Testis (tissue), 3 donors: ENCODE measurements around the gene CCR1. TPM values are rescaled to one million over a fixed set of nuclear protein-coding genes. Genes with fewer than 3 reads are reported as not detected.

Experiments used
- DNase-seq: peaks from one replicate; pipeline ENCODE4 v3.0.0-alpha.2; 2019
- H3K27ac ChIP-seq, 2 donors: fragments of 200-600 bp; sonication (generic); one replicate each; pipeline ENCODE4 v1.5.1; 2019
- H3K27me3 ChIP-seq: fragments of 200-600 bp; sonication (generic); one replicate; pipeline ENCODE4 v1.5.1; 2019
- H3K36me3 ChIP-seq: fragments of 200-600 bp; sonication (generic); one replicate; pipeline ENCODE4 v1.5.1; 2017; ENCODE audit warnings: low read depth; ENCODE audit errors: missing control alignments
- H3K4me1 ChIP-seq: fragments of 200-600 bp; sonication (generic); one replicate; pipeline ENCODE4 v1.5.1; 2019
- H3K4me3 ChIP-seq, 2 donors: fragments of 200-600 bp; sonication (generic); one replicate each; pipeline ENCODE4 v1.5.1; 2017 to 2019
- H3K9me3 ChIP-seq: fragments of 200-600 bp; sonication (generic); one replicate; pipeline ENCODE4 v1.5.1; 2017
- CTCF ChIP-seq, 3 experiments: fragments of 450-650 bp in 2 of 3; fragments of 200-600 bp in 1 of 3; sonication (generic) in 1 of 3; IDR thresholded peaks; one replicate each; pipeline ENCODE4 v1.5.1; 2016 to 2019; ENCODE audit warnings: antibody characterized with exemption in 3 of 3, mild to moderate bottlenecking in 2 of 3, moderate library complexity in 1 of 3
- POLR2A ChIP-seq: fragments of 450-650 bp; IDR thresholded peaks from one replicate; pipeline ENCODE4 v1.6.1; 2017; ENCODE audit warnings: antibody characterized with exemption, mild to moderate bottlenecking, moderate library complexity
- WGBS, 2 donors: methylation state at CpG; one replicate each; pipeline ENCODE4 v1.1.5; 2018; 5-methylcytosine and 5-hydroxymethylcytosine counted together
- intact Hi-C: fragments of 100-400 bp; cut with DNase I; formaldehyde crosslinking; loops from one replicate; pipeline ENCODE4 v1.15.1; 2023; ENCODE audit warnings: low total_unique reads
- polyA plus RNA-seq: library from polyadenylated mRNA; stranded (reverse); fragments of 350-450 nt; fragmentation: Illumina TruSeq; extraction: RNeasy Lipid Tissue Mini Kit (QIAGEN cat#74804); gene quantifications from one replicate; pipeline ENCODE4 v1.2.3, GENCODE V29; 2014; ENCODE audit warnings: low read depth, low replicate concordance; ENCODE audit not compliant: insufficient read depth
- total RNA-seq, 2 donors: library from RNA; depleted of rRNA; stranded (reverse); fragments of >200 nt; gene quantifications; one replicate each; pipeline ENCODE4 v1.2.3, GENCODE V29; 2016

CCR1 gene
- total and polyA plus RNA-seq, 3 donors from 2014 or later, result 0.16 to 4.9 (median 1.8) TPM

- TF ChIP-seq CTCF (IDR thresholded peaks at IDR 0.05) (no peak), POLR2A (no peak)
- no peaks in the 10 kb centered on the region for H3K27me3 ChIP-seq
- DNase-seq, result no peak
- H3K4me3 ChIP-seq, result no peak overlapping the region
- no peak overlapping the region for H3K27ac ChIP-seq
- WGBS, 2 donors, result 90 to 96% methylated on average over 12 of the region's 12 CpGs
- no peaks in the 10 kb centered on the region for H3K4me1 ChIP-seq
- intact Hi-C loops, result no loop called here
- H3K36me3 ChIP-seq, result no peaks in the 10 kb centered on the region
- H3K9me3 ChIP-seq, result no peaks in the 10 kb centered on the region
These were observed 4.4 kb downstream of the CCR1 start for GRCh38 chr3:46203681-46204080.

GRCh38 chr3:46202535-46202934 lies 5.6 kb downstream of the CCR1 start:
- no peaks in the 10 kb centered on the region for H3K4me1 ChIP-seq
- H3K4me3 ChIP-seq, result no peak overlapping the region
- no peaks in the 10 kb centered on the region for H3K36me3 ChIP-seq
- no peaks in the 10 kb centered on the region for H3K27me3 ChIP-seq
- TF ChIP-seq POLR2A (no peak), CTCF (IDR thresholded peaks at IDR 0.05) (no peak)
- 82 to 93% methylated on average over 3 to 4 of the region's 4 CpGs for WGBS, 2 donors
- no peaks in the 10 kb centered on the region for H3K9me3 ChIP-seq
- no peak for DNase-seq
- intact Hi-C loops, result no loop called here
- no peak overlapping the region for H3K27ac ChIP-seq

- no peaks in the 10 kb centered on the region for H3K4me1 ChIP-seq
- H3K4me3 ChIP-seq, result no peak overlapping the region
- intact Hi-C loops, result no loop called here
- 55 to 69% methylated on average over 1 of the region's 1 CpG for WGBS, 2 donors
- H3K36me3 ChIP-seq, result no peaks in the 10 kb centered on the region
- no peaks in the 10 kb centered on the region for H3K9me3 ChIP-seq
- no peak overlapping the region for H3K27ac ChIP-seq
- H3K27me3 ChIP-seq, result no peaks in the 10 kb centered on the region
- DNase-seq, result no peak
- TF ChIP-seq CTCF (IDR thresholded peaks at IDR 0.05) (no peak), POLR2A (no peak)
These were observed 7.3 kb downstream of the CCR1 start for GRCh38 chr3:46200790-46201189.

GRCh38 chr3:46200211-46200610 lies 7.9 kb downstream of the CCR1 start:
- no peak for TF ChIP-seq CTCF (IDR thresholded peaks at IDR 0.05)
- TF ChIP-seq POLR2A, result no peak
- Histone ChIP-seq H3K27me3 (no peaks in the 10 kb centered on the region), H3K4me3 (no peak overlapping the region), H3K27ac (no peak overlapping the region), H3K4me1 (no peaks in the 10 kb centered on the region), H3K9me3 (no peaks in the 10 kb centered on the region), H3K36me3 (no peaks in the 10 kb centered on the region)
- WGBS, 2 donors, result 73 to 74% methylated on average over 5 of the region's 5 CpGs
- DNase-seq, result no peak
- intact Hi-C loops, result no loop called here

- no peaks in the 10 kb centered on the region for H3K36me3 ChIP-seq
- no peaks in the 10 kb centered on the region for H3K9me3 ChIP-seq
- H3K27me3 ChIP-seq, result no peaks in the 10 kb centered on the region
- intact Hi-C loops, result no loop called here
- no peak for DNase-seq
- TF ChIP-seq CTCF (IDR thresholded peaks at IDR 0.05) (no peak), POLR2A (no peak)
- H3K4me1 ChIP-seq, result no peaks in the 10 kb centered on the region
- no peak overlapping the region for H3K4me3 ChIP-seq
- no peak overlapping the region for H3K27ac ChIP-seq
- WGBS, 2 donors, result 86 to 87% methylated on average over 7 of the region's 7 CpGs
These were observed 11.7 kb downstream of the CCR1 start for GRCh38 chr3:46196261-46196957.
